ENCODE measurements around the gene METRNL.
"Not testable (repeated sequence)": the region's sequence is repeated elsewhere in the genome, so short reads cannot be mapped to it uniquely, and the experiment has no call there.

METRNL gene

DNA sequence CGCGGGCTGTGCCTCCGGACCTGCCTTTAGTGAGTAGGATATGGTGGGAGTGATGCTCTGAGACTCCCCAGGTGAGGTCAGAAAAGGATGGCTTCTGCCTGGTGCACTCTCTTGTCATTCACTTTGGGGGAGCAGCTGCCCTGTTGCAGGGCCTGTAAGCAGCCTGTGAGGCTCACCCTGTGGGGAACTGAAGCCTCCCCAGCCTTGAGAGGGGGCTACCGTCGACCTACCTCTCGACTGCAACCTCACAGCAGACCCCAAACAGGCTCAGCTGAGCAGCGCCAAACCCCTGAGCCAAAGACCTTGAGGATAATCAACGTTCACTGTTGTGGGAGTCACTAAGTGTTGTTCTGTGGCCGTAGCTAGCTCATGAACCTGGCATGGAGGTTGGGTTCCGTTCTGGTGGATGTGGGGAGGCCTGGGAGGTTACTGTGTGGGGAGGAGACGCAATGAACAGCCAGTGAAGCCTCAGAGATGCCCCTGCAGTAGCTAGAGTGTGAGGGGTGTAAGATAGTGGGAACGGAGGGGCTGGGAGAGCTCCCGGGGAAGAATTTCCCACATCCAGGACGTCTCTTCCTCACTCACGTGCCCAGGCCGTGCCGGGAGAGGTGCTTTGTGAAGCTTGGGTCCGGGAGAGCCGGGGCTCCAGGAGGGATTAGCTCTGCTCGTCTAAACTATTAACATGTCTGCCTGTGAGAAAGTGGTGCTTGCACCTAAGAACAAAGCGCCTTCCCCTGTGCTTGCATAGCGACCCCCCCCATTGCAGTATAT lies 38.8 kb downstream of the METRNL start:
- TF ChIP-seq, protein P1, sequence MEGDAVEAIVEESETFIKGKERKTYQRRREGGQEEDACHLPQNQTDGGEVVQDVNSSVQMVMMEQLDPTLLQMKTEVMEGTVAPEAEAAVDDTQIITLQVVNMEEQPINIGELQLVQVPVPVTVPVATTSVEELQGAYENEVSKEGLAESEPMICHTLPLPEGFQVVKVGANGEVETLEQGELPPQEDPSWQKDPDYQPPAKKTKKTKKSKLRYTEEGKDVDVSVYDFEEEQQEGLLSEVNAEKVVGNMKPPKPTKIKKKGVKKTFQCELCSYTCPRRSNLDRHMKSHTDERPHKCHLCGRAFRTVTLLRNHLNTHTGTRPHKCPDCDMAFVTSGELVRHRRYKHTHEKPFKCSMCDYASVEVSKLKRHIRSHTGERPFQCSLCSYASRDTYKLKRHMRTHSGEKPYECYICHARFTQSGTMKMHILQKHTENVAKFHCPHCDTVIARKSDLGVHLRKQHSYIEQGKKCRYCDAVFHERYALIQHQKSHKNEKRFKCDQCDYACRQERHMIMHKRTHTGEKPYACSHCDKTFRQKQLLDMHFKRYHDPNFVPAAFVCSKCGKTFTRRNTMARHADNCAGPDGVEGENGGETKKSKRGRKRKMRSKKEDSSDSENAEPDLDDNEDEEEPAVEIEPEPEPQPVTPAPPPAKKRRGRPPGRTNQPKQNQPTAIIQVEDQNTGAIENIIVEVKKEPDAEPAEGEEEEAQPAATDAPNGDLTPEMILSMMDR (IDR thresholded peaks at IDR 0.05; ENCODE audit: borderline replicate concordance, extremely low read depth, low read length, poor library complexity, severe bottlenecking) = no peak
- no peaks in the 10 kb centered on the region for H3K79me2 ChIP-seq (ENCODE audit: insufficient read depth, low read length)
- H3K9ac ChIP-seq (ENCODE audit: low read depth, low read length) = no peak overlapping the region
- DNase-seq (no peak), ATAC-seq (ENCODE audit: insufficient read depth, low read depth) (no peak)
- H3K4me2 ChIP-seq (ENCODE audit: insufficient read depth, low read length) = no peak overlapping the region
- H3K27me3 ChIP-seq (ENCODE audit: insufficient read depth, low read length, poor library complexity) = peaks cover 4% of the 10 kb centered on the region
- no peak overlapping the region for H3K4me3 ChIP-seq (ENCODE audit: low read depth in 1 of 2, low read length in 2 of 2)
- H3K4me1 ChIP-seq (ENCODE audit: insufficient read depth, low read length) = 0 out of 2 replicates have a peak, but pooled peaks cover 4% of the 10 kb centered on the region
- H4K20me1 ChIP-seq (ENCODE audit: insufficient read depth, low read length) = no peaks in the 10 kb centered on the region
- no peak overlapping the region for H3K27ac ChIP-seq (ENCODE audit: low read length)
- no peaks in the 10 kb centered on the region for H3K36me3 ChIP-seq (ENCODE audit: insufficient read depth, low read length)
- no peaks in the 10 kb centered on the region for H3K9me3 ChIP-seq (ENCODE audit: insufficient read depth, low read length, severe bottlenecking)
- H2AFZ ChIP-seq (ENCODE audit: low read depth, low read length) = no peak overlapping the region

DNA sequence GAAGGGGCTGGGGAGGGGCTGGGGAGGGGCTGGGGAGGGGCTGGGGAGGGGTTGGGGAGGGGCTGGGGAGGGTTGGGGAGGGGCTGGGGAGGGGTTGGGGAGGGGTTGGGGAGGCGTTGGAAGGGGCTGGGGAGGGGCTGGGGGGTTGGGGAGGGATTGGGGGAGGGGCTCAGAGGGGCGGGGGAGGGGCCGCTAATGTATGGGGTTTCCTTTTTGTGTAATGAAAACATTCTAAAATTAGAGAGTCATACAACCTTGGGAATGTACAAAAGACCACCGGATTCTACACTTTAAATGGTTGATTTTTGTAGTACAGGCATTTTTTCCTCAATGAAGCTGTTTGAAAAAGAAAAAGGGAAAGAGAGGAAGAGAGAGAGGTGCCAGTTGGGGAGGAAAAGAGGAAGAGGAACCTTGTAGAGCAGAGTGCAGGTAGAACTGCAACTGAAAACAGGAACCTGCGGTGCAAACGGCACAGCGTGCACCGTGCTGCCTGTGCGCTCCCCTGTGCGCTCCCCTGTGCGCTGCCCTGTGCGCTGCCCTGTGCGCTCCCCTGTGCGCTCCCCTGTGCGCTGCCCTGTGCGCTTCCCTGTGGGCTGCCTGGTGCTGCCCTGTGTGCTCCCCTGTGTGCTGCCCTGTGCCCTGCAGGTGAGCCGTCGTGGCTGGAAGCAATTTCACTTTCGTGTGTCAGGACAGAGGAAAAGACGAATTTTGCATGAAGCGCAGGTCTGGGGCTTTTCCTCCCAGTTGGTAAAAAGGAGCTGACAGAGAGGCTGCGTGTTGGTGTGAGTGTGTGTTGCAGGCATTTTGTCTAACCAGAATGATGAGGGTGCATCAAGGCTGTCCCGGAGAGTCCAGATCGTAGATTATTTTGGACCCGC lies 40.8 kb downstream of the METRNL start:
- Histone ChIP-seq H3K4me1 (ENCODE audit: insufficient read depth, low read length) (0 out of 2 replicates have a peak, but pooled peaks cover 4% of the 10 kb centered on the region), H3K27me3 (ENCODE audit: insufficient read depth, low read length, poor library complexity) (peaks cover 4% of the 10 kb centered on the region), H3K9me3 (ENCODE audit: insufficient read depth, low read length, severe bottlenecking) (no peaks in the 10 kb centered on the region), H4K20me1 (ENCODE audit: insufficient read depth, low read length) (no peaks in the 10 kb centered on the region), H3K9ac (ENCODE audit: low read depth, low read length) (no peak overlapping the region), H2AFZ (ENCODE audit: low read depth, low read length) (no peak overlapping the region), H3K27ac (ENCODE audit: low read length) (no peak overlapping the region), H3K36me3 (ENCODE audit: insufficient read depth, low read length) (no peaks in the 10 kb centered on the region), H3K79me2 (ENCODE audit: insufficient read depth, low read length) (no peaks in the 10 kb centered on the region), H3K4me3 (ENCODE audit: low read depth in 1 of 2, low read length in 2 of 2) (no peak overlapping the region), H3K4me2 (ENCODE audit: insufficient read depth, low read length) (peak overlapping the region; percentile 27)
- ATAC-seq (ENCODE audit: insufficient read depth, low read depth) (peak; percentile 42; the same call in 1 of the 3 replicates), DNase-seq (no peak)
- TF ChIP-seq, protein P1 (IDR thresholded peaks at IDR 0.05; ENCODE audit: borderline replicate concordance, extremely low read depth, low read length, poor library complexity, severe bottlenecking) = no peak
- TF ChIP-seq EZH2 (IDR thresholded peaks at IDR 0.05; ENCODE audit: borderline replicate concordance, low read depth, low read length, severe bottlenecking) = no peak

DNA sequence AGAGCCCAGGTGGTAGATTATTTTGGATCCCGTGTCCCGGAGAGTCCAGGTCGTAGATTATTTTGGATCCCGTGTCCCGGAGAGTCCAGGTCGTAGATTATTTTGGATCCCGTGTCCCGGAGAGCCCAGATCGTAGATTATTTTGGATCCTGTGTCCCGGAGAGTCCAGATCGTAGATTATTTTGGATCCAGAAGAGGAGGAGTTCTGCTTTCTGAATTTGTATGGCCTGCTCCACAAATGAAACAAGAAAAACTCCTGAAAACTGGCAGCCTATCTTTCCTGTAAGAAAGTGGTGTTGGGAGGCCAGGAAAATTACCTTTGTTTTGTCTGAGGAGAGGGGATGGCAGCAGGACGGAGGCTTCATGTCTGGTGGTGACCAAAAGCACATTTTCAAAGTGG lies 42.1 kb downstream of the METRNL start:
- ATAC-seq (ENCODE audit: insufficient read depth, low read depth) = not testable (repeated sequence)

More for the DNA sequence above, 42.1 kb downstream of the METRNL start:
- not testable (repeated sequence) for H2AFZ ChIP-seq (ENCODE audit: low read depth, low read length); H4K20me1 ChIP-seq (ENCODE audit: insufficient read depth, low read length); H3K79me2 ChIP-seq (ENCODE audit: insufficient read depth, low read length); H3K9me3 ChIP-seq (ENCODE audit: insufficient read depth, low read length, severe bottlenecking); H3K4me2 ChIP-seq (ENCODE audit: insufficient read depth, low read length); H3K36me3 ChIP-seq (ENCODE audit: insufficient read depth, low read length); H3K9ac ChIP-seq (ENCODE audit: low read depth, low read length); H3K4me1 ChIP-seq (ENCODE audit: insufficient read depth, low read length); H3K4me3 ChIP-seq (ENCODE audit: low read depth in 1 of 2, low read length in 2 of 2); H3K27me3 ChIP-seq (ENCODE audit: insufficient read depth, low read length, poor library complexity); DNase-seq; H3K27ac ChIP-seq (ENCODE audit: low read length)

Measured in DND-41 (cell line).